ENCODE data around the gene XRCC3. TPM values are rescaled to one million over a fixed set of nuclear protein-coding genes. Genes with fewer than 3 reads are reported as not detected.

Gene XRCC3
- total and polyA plus RNA-seq, 10 of the 15 experiments (the other 5 are each of a cell fraction or from before 2014, with no cell fraction given), result 0.37 to 52.0 (median 26.8) TPM

DNA sequence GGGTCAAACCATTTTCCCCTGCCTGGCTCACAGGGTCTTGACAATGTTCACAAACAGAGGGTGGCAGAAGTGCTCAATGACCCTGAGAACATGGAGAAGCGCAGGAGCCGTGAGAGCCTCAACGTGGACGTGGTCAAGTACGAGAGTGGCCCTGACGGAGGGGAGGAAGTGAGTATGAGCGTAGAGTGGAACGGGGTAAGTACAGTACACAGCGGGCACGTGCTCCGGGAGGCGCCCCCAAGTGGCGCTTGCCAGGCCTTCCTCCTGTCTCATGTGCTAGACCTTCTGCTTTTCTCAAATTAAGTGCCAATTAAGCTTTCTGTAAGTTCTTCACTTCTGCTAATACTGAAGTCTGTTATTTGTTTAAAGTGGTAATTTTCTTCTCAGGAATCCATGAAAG, 35.9 kb downstream of the XRCC3 start:
- H2AFZ ChIP-seq (ENCODE audit: control insufficient read depth, low read depth, low read length), result 0 out of 2 replicates have a peak overlapping the region, but pooled peaks have one; percentile 5
- BruUV-seq (replicated peaks), result no TSS peak
- H3K4me1 ChIP-seq (ENCODE audit: control insufficient read depth, insufficient read depth, low read length), result no peaks in the 10 kb centered on the region
- no peaks in the 10 kb centered on the region for H3K79me2 ChIP-seq (ENCODE audit: control insufficient read depth, insufficient read depth, low read length)
- no peak overlapping the region; the same call in 1 of the 2 replicates for H3K27ac ChIP-seq (ENCODE audit: control insufficient read depth, insufficient read depth)
- DNase-seq (ENCODE audit: low read depth, low spot score) (peak; percentile 34), ATAC-seq (peak; percentile 100), FAIRE-seq (peak; percentile 64)
- no peak overlapping the region for H3K4me2 ChIP-seq (ENCODE audit: control insufficient read depth, insufficient read depth)
- H4K20me1 ChIP-seq (ENCODE audit: control insufficient read depth, insufficient read depth), result no peaks in the 10 kb centered on the region
- H3K27me3 ChIP-seq (replicated peaks in 1 of 2; ENCODE audit: control insufficient read depth in 2 of 2, insufficient read depth in 2 of 2, low read length in 1 of 2), result no peaks in the 10 kb centered on the region
- intact Hi-C loops (cut with micrococcal nuclease; ENCODE audit: unreplicated experiment) (loop anchor here (1.0 kb wide), 1 partner anchor 107 kb away; no protein-coding TSS in a partner anchor), in situ Hi-C loops (cut with MboI) (no loop called here)
- no peaks in the 10 kb centered on the region for H3K9me3 ChIP-seq (replicated peaks; ENCODE audit: control insufficient read depth, insufficient read depth, low read length)
- RAD21 ChIA-PET (ENCODE audit: unreplicated experiment), result interaction anchor here (1.2 to 1.8 kb wide), 4 partner anchors 9 to 108 kb away, joined by 3 to 7 read pairs (median 5); partner anchors contain the start of gene KLC1
- POLR2A ChIA-PET, result interaction anchor here (0.5 kb wide), 1 partner anchor 309 kb away, joined by 4 read pairs; no protein-coding TSS in a partner anchor
- CTCF ChIA-PET, result interaction anchor here (0.7 to 2.1 kb wide), 17 partner anchors 10 to 118 kb away, joined by 3 to 13 read pairs (median 4); no protein-coding TSS in a partner anchor
- SMC1A ChIA-PET (ENCODE audit: uncharacterized antibody, unreplicated experiment), result interaction anchor here (1.0 to 2.3 kb wide), 9 partner anchors 11 to 112 kb away, joined by 3 to 8 read pairs (median 4); no protein-coding TSS in a partner anchor
- no peak overlapping the region for H3K4me3 ChIP-seq
- WGBS (ENCODE audit: insufficient coverage, insufficient replicate concordance, low lambda C conversion rate, missing lambda C conversion rate), result under 1% methylated on average over 13 of the region's 13 CpGs
- H3K9ac ChIP-seq (ENCODE audit: control insufficient read depth, insufficient read depth, low read length), result no peak overlapping the region
- H3K36me3 ChIP-seq (ENCODE audit: control insufficient read depth in 2 of 2, insufficient read depth in 2 of 2, low read length in 1 of 2), result peaks cover 27 to 37% of the 10 kb centered on the region in 2 experiments
- no peak for TF ChIP-seq SIX5 (IDR thresholded peaks at IDR 0.05; ENCODE audit: low read depth, low read length, severe bottlenecking)
- TF ChIP-seq SPI1 (IDR thresholded peaks at IDR 0.05; ENCODE audit: borderline replicate concordance, insufficient read depth, low read depth, low read length), result peak; percentile 92
- TF ChIP-seq SMARCA5 (IDR thresholded peaks at IDR 0.05), result no peak
- TF ChIP-seq RELA (IDR thresholded peaks at IDR 0.05; ENCODE audit: borderline replicate concordance, partially characterized antibody), result no peak
- TF ChIP-seq CHD4 (IDR thresholded peaks at IDR 0.05), result no peak
- no peak for TF ChIP-seq HDAC2 (IDR thresholded peaks at IDR 0.05)
- no peak for TF ChIP-seq CHD2 (IDR thresholded peaks at IDR 0.05; ENCODE audit: borderline replicate concordance, low read depth, low read length)
- TF ChIP-seq SRF (IDR thresholded peaks at IDR 0.05; ENCODE audit: low read depth in 2 of 2, low read length in 2 of 2), result no peak
- no peak for TF ChIP-seq SREBF2 (IDR thresholded peaks at IDR 0.05; ENCODE audit: low read length)
- TF ChIP-seq, protein P1, sequence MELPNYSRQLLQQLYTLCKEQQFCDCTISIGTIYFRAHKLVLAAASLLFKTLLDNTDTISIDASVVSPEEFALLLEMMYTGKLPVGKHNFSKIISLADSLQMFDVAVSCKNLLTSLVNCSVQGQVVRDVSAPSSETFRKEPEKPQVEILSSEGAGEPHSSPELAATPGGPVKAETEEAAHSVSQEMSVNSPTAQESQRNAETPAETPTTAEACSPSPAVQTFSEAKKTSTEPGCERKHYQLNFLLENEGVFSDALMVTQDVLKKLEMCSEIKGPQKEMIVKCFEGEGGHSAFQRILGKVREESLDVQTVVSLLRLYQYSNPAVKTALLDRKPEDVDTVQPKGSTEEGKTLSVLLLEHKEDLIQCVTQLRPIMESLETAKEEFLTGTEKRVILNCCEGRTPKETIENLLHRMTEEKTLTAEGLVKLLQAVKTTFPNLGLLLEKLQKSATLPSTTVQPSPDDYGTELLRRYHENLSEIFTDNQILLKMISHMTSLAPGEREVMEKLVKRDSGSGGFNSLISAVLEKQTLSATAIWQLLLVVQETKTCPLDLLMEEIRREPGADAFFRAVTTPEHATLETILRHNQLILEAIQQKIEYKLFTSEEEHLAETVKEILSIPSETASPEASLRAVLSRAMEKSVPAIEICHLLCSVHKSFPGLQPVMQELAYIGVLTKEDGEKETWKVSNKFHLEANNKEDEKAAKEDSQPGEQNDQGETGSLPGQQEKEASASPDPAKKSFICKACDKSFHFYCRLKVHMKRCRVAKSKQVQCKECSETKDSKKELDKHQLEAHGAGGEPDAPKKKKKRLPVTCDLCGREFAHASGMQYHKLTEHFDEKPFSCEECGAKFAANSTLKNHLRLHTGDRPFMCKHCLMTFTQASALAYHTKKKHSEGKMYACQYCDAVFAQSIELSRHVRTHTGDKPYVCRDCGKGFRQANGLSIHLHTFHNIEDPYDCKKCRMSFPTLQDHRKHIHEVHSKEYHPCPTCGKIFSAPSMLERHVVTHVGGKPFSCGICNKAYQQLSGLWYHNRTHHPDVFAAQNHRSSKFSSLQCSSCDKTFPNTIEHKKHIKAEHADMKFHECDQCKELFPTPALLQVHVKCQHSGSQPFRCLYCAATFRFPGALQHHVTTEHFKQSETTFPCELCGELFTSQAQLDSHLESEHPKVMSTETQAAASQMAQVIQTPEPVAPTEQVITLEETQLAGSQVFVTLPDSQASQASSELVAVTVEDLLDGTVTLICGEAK (IDR thresholded peaks at IDR 0.05; ENCODE audit: borderline replicate concordance), result no peak
- no peak for TF ChIP-seq KAT2A (conservative IDR thresholded peaks at IDR 0.05; ENCODE audit: control insufficient read depth, low read depth, low read length)
- TF ChIP-seq POLR2AphosphoS5 (IDR thresholded peaks at IDR 0.05; ENCODE audit: low read length), result no peak
- no peak for TF ChIP-seq DPF2 (IDR thresholded peaks at IDR 0.05)
- TF ChIP-seq SUPT20H (IDR thresholded peaks at IDR 0.05; ENCODE audit: borderline replicate concordance, control insufficient read depth, low read depth, low read length), result no peak
- TF ChIP-seq, protein P2, sequence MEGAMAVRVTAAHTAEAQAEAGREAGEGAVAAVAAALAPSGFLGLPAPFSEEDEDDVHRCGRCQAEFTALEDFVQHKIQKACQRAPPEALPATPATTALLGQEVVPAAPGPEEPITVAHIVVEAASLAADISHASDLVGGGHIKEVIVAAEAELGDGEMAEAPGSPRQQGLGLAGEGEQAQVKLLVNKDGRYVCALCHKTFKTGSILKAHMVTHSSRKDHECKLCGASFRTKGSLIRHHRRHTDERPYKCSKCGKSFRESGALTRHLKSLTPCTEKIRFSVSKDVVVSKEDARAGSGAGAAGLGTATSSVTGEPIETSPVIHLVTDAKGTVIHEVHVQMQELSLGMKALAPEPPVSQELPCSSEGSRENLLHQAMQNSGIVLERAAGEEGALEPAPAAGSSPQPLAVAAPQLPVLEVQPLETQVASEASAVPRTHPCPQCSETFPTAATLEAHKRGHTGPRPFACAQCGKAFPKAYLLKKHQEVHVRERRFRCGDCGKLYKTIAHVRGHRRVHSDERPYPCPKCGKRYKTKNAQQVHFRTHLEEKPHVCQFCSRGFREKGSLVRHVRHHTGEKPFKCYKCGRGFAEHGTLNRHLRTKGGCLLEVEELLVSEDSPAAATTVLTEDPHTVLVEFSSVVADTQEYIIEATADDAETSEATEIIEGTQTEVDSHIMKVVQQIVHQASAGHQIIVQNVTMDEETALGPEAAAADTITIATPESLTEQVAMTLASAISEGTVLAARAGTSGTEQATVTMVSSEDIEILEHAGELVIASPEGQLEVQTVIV (IDR thresholded peaks at IDR 0.05; ENCODE audit: borderline replicate concordance, partially characterized antibody), result no peak
- no peak for TF ChIP-seq FOS (IDR thresholded peaks at IDR 0.05; ENCODE audit: borderline replicate concordance, extremely low read depth, insufficient read length)
- TF ChIP-seq SMC3 (IDR thresholded peaks at IDR 0.05; ENCODE audit: borderline replicate concordance, low read length), result peak; percentile 72
- TF ChIP-seq TBL1XR1 (IDR thresholded peaks at IDR 0.05; ENCODE audit: low read depth, low read length), result no peak
- peak; percentile 82 for TF ChIP-seq MYC (IDR thresholded peaks at IDR 0.05; ENCODE audit: insufficient read depth, insufficient read length, insufficient replicate concordance, low read length, severe bottlenecking)
